HEK293 (cell line): ENCODE measurements around the gene PICALM.

Source experiments
- CTCF ChIA-PET: fragments of 350-600 bp; formaldehyde crosslinking; extraction: SDS; loops from one replicate; lab custom pipeline; 2021; ENCODE audit warnings: antibody characterized with exemption; lab: Yijun Ruan, JAX
- POLR2A ChIA-PET: fragments of 300-600 bp; formaldehyde crosslinking; extraction: SDS; loops from one replicate; lab custom pipeline; 2020; ENCODE audit warnings: antibody characterized with exemption, inconsistent platforms; lab: Yijun Ruan, JAX
- H3K27ac ChIP-seq: fragments of 200-500 bp; sonication (Bioruptor generic); 2 replicates; pipeline ENCODE4 v1.5.1; 2014; ENCODE audit warnings: low read depth, low read length, control low read depth, inconsistent platforms; ENCODE audit errors: extremely low read depth
- H3K36me3 ChIP-seq, 2 experiments: fragments of 200-500 bp in 1 of 2; sonication (Bioruptor generic) in 1 of 2; 1 replicate in 1 of 2; 2 replicates in 1 of 2; pipeline ENCODE4 v1.5.1; 2014 to 2017; ENCODE audit warnings: inconsistent platforms in 2 of 2, low read length in 2 of 2; ENCODE audit not compliant: control insufficient read depth in 2 of 2, insufficient read depth in 1 of 2
- H3K4me1 ChIP-seq: fragments of 200-500 bp; sonication (Bioruptor generic); 2 replicates; pipeline ENCODE4 v1.5.1; 2014; ENCODE audit warnings: mild to moderate bottlenecking, low read length, inconsistent platforms; ENCODE audit not compliant: control insufficient read depth, insufficient read depth
- H3K4me3 ChIP-seq: 2 replicates; pipeline ENCODE4 v1.5.1; 2011; ENCODE audit warnings: low read depth, mild to moderate bottlenecking, control low read depth, low read length, moderate library complexity
- H3K9me3 ChIP-seq: fragments of 200-500 bp; sonication (Bioruptor generic); 2 replicates; pipeline ENCODE4 v1.5.1; 2014; ENCODE audit warnings: low read depth, low read length, inconsistent platforms; ENCODE audit not compliant: control insufficient read depth, insufficient read depth
- GLIS2 ChIP-seq: fragments of 450-650 bp; formaldehyde crosslinking; IDR thresholded peaks from 2 replicates; pipeline ENCODE4 v1.5.1; 2016; ENCODE audit warnings: missing biosample characterization, missing genetic modification characterization
- IKZF3 ChIP-seq: fragments of 450-650 bp; IDR thresholded peaks from 2 replicates; pipeline ENCODE4 v1.5.0; 2018; ENCODE audit warnings: missing biosample characterization, mild to moderate bottlenecking, missing genetic modification characterization, moderate library complexity
- KLF1 ChIP-seq: fragments of 450-650 bp; formaldehyde crosslinking; IDR thresholded peaks from 2 replicates; pipeline ENCODE4 v1.5.1; 2016; ENCODE audit warnings: missing biosample characterization, missing genetic modification characterization
- KLF10 ChIP-seq: fragments of 450-650 bp; IDR thresholded peaks from 2 replicates; pipeline ENCODE4 v1.5.1; 2018; ENCODE audit warnings: missing biosample characterization, mild to moderate bottlenecking, missing genetic modification characterization
- KLF8 ChIP-seq: fragments of 450-650 bp; formaldehyde crosslinking; IDR thresholded peaks from 2 replicates; pipeline ENCODE4 v1.5.1; 2016; ENCODE audit warnings: missing biosample characterization, missing genetic modification characterization
- KLF9 ChIP-seq: fragments of 450-650 bp; formaldehyde crosslinking; IDR thresholded peaks from 2 replicates; pipeline ENCODE4 v1.5.1; 2016; ENCODE audit warnings: missing biosample characterization, missing genetic modification characterization, low read depth
- PRDM1 ChIP-seq: fragments of 450-650 bp; formaldehyde crosslinking; IDR thresholded peaks from 2 replicates; pipeline ENCODE4; 2016; ENCODE audit warnings: missing biosample characterization, missing genetic modification characterization
- SP7 ChIP-seq: fragments of 450-650 bp; formaldehyde crosslinking; IDR thresholded peaks from 2 replicates; pipeline ENCODE4 v1.5.1; 2016; ENCODE audit warnings: missing biosample characterization, missing genetic modification characterization
- YY1 ChIP-seq: fragments of 450-650 bp; formaldehyde crosslinking; IDR thresholded peaks from 2 replicates; pipeline ENCODE4 v1.5.1; 2018; ENCODE audit warnings: missing biosample characterization, missing genetic modification characterization
- YY2 ChIP-seq: fragments of 450-650 bp; formaldehyde crosslinking; IDR thresholded peaks from 2 replicates; pipeline ENCODE4 v1.5.1; 2016; ENCODE audit warnings: missing biosample characterization, missing genetic modification characterization
- ZBTB11 ChIP-seq: fragments of 450-650 bp; formaldehyde crosslinking; conservative IDR thresholded peaks from 2 replicates; pipeline ENCODE4 v1.5.1; 2016; ENCODE audit warnings: low read depth, missing biosample characterization, missing genetic modification characterization
- ZBTB17 ChIP-seq: fragments of 450-650 bp; formaldehyde crosslinking; IDR thresholded peaks from 2 replicates; pipeline ENCODE4 v1.5.1; 2016; ENCODE audit warnings: missing biosample characterization, missing genetic modification characterization
- ZBTB26 ChIP-seq: fragments of 450-650 bp; formaldehyde crosslinking; optimal IDR thresholded peaks from 2 replicates; pipeline ENCODE3; 2016; ENCODE audit warnings: missing biosample characterization, mild to moderate bottlenecking, missing genetic modification characterization
- ZEB2 ChIP-seq: fragments of 450-650 bp; formaldehyde crosslinking; IDR thresholded peaks from 2 replicates; pipeline ENCODE4 v1.5.1; 2016; ENCODE audit warnings: missing biosample characterization, missing genetic modification characterization
- ZFHX2 ChIP-seq: fragments of 450-650 bp; formaldehyde crosslinking; conservative IDR thresholded peaks from 2 replicates; pipeline ENCODE4 v1.5.1; 2016; ENCODE audit warnings: missing biosample characterization, missing genetic modification characterization
- ZFP41 ChIP-seq: fragments of 450-650 bp; formaldehyde crosslinking; IDR thresholded peaks from 2 replicates; pipeline ENCODE4 v1.5.1; 2016; ENCODE audit warnings: missing biosample characterization, missing genetic modification characterization, borderline replicate concordance
- ZNF223 ChIP-seq: fragments of 450-650 bp; formaldehyde crosslinking; IDR thresholded peaks from 2 replicates; pipeline ENCODE4 v1.5.1; 2016; ENCODE audit warnings: missing biosample characterization, missing genetic modification characterization
- ZNF24 ChIP-seq: fragments of 450-650 bp; formaldehyde crosslinking; IDR thresholded peaks from 2 replicates; pipeline ENCODE4 v1.5.1; 2016; ENCODE audit warnings: missing biosample characterization, missing genetic modification characterization
- ZNF324 ChIP-seq: fragments of 450-650 bp; formaldehyde crosslinking; IDR thresholded peaks from 2 replicates; pipeline ENCODE4 v1.5.1; 2016; ENCODE audit warnings: missing biosample characterization, missing genetic modification characterization
- ZNF341 ChIP-seq: fragments of 450-650 bp; formaldehyde crosslinking; IDR thresholded peaks from 2 replicates; pipeline ENCODE4; 2016; ENCODE audit warnings: low read depth, missing biosample characterization, missing genetic modification characterization
- ZNF423 ChIP-seq: fragments of 450-650 bp; formaldehyde crosslinking; IDR thresholded peaks from 2 replicates; pipeline ENCODE4 v1.5.1; 2016; ENCODE audit warnings: missing biosample characterization, missing genetic modification characterization
- ZNF596 ChIP-seq: fragments of 450-650 bp; IDR thresholded peaks from 2 replicates; pipeline ENCODE4 v1.5.0; 2018; ENCODE audit warnings: missing biosample characterization, mild to moderate bottlenecking, missing genetic modification characterization, moderate library complexity
- ZNF600 ChIP-seq: fragments of 450-650 bp; formaldehyde crosslinking; IDR thresholded peaks from 2 replicates; pipeline ENCODE4 v1.5.1; 2016; ENCODE audit warnings: missing biosample characterization, missing genetic modification characterization
- ZNF629 ChIP-seq: fragments of 450-650 bp; formaldehyde crosslinking; IDR thresholded peaks from 2 replicates; pipeline ENCODE4 v1.5.1; 2017; ENCODE audit warnings: missing biosample characterization, missing genetic modification characterization
- ZNF654 ChIP-seq: fragments of 450-650 bp; formaldehyde crosslinking; IDR thresholded peaks from 2 replicates; pipeline ENCODE4 v1.5.1; 2016; ENCODE audit warnings: low read depth, missing biosample characterization, missing genetic modification characterization
- ZNF76 ChIP-seq: fragments of 450-650 bp; formaldehyde crosslinking; IDR thresholded peaks from 2 replicates; pipeline ENCODE4; 2016; ENCODE audit warnings: low read depth, missing biosample characterization, missing genetic modification characterization, borderline replicate concordance
- ZNF776 ChIP-seq: fragments of 450-650 bp; formaldehyde crosslinking; IDR thresholded peaks from 2 replicates; pipeline ENCODE4 v1.5.0; 2017; ENCODE audit warnings: missing biosample characterization, missing genetic modification characterization, borderline replicate concordance
- ZNF791 ChIP-seq: fragments of 450-650 bp; formaldehyde crosslinking; IDR thresholded peaks from 2 replicates; pipeline ENCODE4 v1.5.1; 2016; ENCODE audit warnings: missing biosample characterization, missing genetic modification characterization
- ZSCAN30 ChIP-seq: fragments of 450-650 bp; IDR thresholded peaks from 2 replicates; pipeline ENCODE4 v1.5.1; 2018; ENCODE audit warnings: missing biosample characterization, mild to moderate bottlenecking, missing genetic modification characterization, moderate library complexity
- TF ChIP-seq, protein P1 (sequence below): fragments of 450-650 bp; formaldehyde crosslinking; IDR thresholded peaks from 2 replicates; pipeline ENCODE4 v1.5.1; 2016; ENCODE audit warnings: missing biosample characterization, missing genetic modification characterization
- TF ChIP-seq, protein P2 (sequence below): fragments of 450-650 bp; formaldehyde crosslinking; IDR thresholded peaks from 2 replicates; pipeline ENCODE4 v1.5.1; 2016; ENCODE audit warnings: missing biosample characterization, missing genetic modification characterization

Gene PICALM

DNA sequence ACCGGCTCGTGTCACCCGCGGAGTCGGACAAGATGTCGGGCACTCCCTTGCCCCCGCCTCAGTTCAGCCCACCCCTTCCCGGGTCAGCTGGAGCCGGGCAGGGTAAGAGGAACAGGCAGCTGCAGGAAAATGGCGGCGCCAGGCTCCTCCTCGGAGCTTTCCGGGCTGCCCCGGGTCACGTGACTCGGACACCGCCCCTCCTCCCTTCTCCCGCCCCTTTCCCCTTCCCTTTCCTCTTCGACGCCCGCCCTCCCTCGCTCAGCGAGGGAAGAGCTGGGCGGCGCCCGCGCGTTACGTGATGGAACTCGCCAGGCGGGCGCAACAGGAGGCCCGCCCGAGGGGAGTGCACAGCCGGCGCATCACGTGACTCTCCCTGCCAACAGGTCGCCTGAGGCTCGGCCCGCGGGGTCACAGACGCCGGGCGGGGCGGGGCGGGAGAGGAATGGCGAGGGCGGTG, at the start of gene PICALM:
Gene PICALM, minus strand, starts transcription at position 134 of the 457 bp plus-strand sequence. CDS start 304 bp downstream, outside the sequence.
- ChIA-PET POLR2A (interaction anchor here (0.7 to 1.7 kb wide), 17 partner anchors 18 to 730 kb away, joined by 3 to 13 read pairs (median 5); partner anchors contain the start of genes CCDC83, EED and TMEM126B), CTCF (interaction anchor here (1.3 to 2.2 kb wide), 6 partner anchors 21 to 131 kb away, joined by 3 to 19 read pairs (median 4); no protein-coding TSS in a partner anchor)
- H3K4me1 ChIP-seq = peaks cover 3% of the 10 kb centered on the region; the same call in 1 of the 2 replicates
- TF ChIP-seq, protein P1, sequence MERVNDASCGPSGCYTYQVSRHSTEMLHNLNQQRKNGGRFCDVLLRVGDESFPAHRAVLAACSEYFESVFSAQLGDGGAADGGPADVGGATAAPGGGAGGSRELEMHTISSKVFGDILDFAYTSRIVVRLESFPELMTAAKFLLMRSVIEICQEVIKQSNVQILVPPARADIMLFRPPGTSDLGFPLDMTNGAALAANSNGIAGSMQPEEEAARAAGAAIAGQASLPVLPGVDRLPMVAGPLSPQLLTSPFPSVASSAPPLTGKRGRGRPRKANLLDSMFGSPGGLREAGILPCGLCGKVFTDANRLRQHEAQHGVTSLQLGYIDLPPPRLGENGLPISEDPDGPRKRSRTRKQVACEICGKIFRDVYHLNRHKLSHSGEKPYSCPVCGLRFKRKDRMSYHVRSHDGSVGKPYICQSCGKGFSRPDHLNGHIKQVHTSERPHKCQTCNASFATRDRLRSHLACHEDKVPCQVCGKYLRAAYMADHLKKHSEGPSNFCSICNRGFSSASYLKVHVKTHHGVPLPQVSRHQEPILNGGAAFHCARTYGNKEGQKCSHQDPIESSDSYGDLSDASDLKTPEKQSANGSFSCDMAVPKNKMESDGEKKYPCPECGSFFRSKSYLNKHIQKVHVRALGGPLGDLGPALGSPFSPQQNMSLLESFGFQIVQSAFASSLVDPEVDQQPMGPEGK (tag by site-specific recombination) = peak; percentile 58; the same call in 1 of the 2 replicates
- no peak for TF ChIP-seq ZNF223
- peak; percentile 59 for TF ChIP-seq YY2 (tag by site-specific recombination)
- TF ChIP-seq ZNF654 (tag by site-specific recombination) = no peak
- TF ChIP-seq ZFHX2 (tag by site-specific recombination) = peak; percentile 86
- TF ChIP-seq GLIS2 = peak; percentile 65
- TF ChIP-seq ZNF596 = no peak
- no peak for TF ChIP-seq ZFP41 (tag by site-specific recombination)
- 0 out of 2 replicates have a peak, but pooled peaks have one; percentile 40 for TF ChIP-seq ZSCAN30 (tag by site-specific recombination)
- TF ChIP-seq ZBTB26 (tag by site-specific recombination) = peak; percentile 67
- peak; percentile 32; the same call in 1 of the 2 replicates for TF ChIP-seq ZNF76
- TF ChIP-seq KLF10 (tag by site-specific recombination) = peak; percentile 96
- no peak for TF ChIP-seq ZNF791 (tag by site-specific recombination)
- no peak for TF ChIP-seq ZBTB11
- peak; percentile 81; the same call in 1 of the 2 replicates for TF ChIP-seq SP7 (tag by site-specific recombination)
- TF ChIP-seq IKZF3 = peak; percentile 99
- peak; percentile 85 for TF ChIP-seq ZNF341
- TF ChIP-seq ZNF24 (tag by site-specific recombination) = peak; percentile 64; the same call in 1 of the 2 replicates
- peak; percentile 67; the same call in 1 of the 2 replicates for TF ChIP-seq ZNF629 (tag by site-specific recombination)
- peak; percentile 29 for TF ChIP-seq ZBTB17 (tag by site-specific recombination)
- peak; percentile 83 for TF ChIP-seq ZNF423 (tag by site-specific recombination)
- peak; percentile 50; the same call in 1 of the 2 replicates for TF ChIP-seq ZEB2 (tag by site-specific recombination)
- TF ChIP-seq ZNF324 (tag by site-specific recombination) = peak; percentile 36; the same call in 1 of the 2 replicates
- TF ChIP-seq, protein P2, sequence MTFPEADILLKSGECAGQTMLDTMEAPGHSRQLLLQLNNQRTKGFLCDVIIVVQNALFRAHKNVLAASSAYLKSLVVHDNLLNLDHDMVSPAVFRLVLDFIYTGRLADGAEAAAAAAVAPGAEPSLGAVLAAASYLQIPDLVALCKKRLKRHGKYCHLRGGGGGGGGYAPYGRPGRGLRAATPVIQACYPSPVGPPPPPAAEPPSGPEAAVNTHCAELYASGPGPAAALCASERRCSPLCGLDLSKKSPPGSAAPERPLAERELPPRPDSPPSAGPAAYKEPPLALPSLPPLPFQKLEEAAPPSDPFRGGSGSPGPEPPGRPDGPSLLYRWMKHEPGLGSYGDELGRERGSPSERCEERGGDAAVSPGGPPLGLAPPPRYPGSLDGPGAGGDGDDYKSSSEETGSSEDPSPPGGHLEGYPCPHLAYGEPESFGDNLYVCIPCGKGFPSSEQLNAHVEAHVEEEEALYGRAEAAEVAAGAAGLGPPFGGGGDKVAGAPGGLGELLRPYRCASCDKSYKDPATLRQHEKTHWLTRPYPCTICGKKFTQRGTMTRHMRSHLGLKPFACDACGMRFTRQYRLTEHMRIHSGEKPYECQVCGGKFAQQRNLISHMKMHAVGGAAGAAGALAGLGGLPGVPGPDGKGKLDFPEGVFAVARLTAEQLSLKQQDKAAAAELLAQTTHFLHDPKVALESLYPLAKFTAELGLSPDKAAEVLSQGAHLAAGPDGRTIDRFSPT (tag by site-specific recombination) = peak; percentile 95
- peak; percentile 93 for TF ChIP-seq KLF9 (tag by site-specific recombination)
- 0 out of 2 replicates have a peak, but pooled peaks have one; percentile 17 for TF ChIP-seq PRDM1 (tag by site-specific recombination)
- no peak for TF ChIP-seq ZNF776 (tag by site-specific recombination)
- TF ChIP-seq ZNF600 (tag by site-specific recombination) = peak; percentile 28; the same call in 1 of the 2 replicates
- peak; percentile 97 for TF ChIP-seq KLF8 (tag by site-specific recombination)
- TF ChIP-seq YY1 = peak; percentile 66; the same call in 1 of the 2 replicates
- TF ChIP-seq KLF1 (tag by site-specific recombination) = peak; percentile 96

More for the DNA sequence above, at the start of gene PICALM:
- H3K36me3 ChIP-seq = no peaks in the 10 kb centered on the region
- no peaks in the 10 kb centered on the region for H3K9me3 ChIP-seq
- H3K4me3 ChIP-seq = peak within 1 kb of the TSS; percentile 69
- H3K27ac ChIP-seq = peak within 1 kb of the TSS; percentile 67
